Panc1 (cell line): ENCODE measurements around the gene TRIM56.

Experiments
- POLR2AphosphoS5 ChIP-seq: IDR thresholded peaks from 2 replicates; pipeline ENCODE4 v1.6.1; 2012; ENCODE audit warnings: mild to moderate bottlenecking, low read depth, low read length, moderate library complexity
- REST ChIP-seq, 2 experiments: IDR thresholded peaks; 2 replicates each; pipeline ENCODE4 v1.6.1; 2011 to 2012; ENCODE audit warnings: low read depth in 2 of 2, control low read depth in 1 of 2, low read length in 1 of 2, mild to moderate bottlenecking in 1 of 2, moderate library complexity in 1 of 2; ENCODE audit not compliant: insufficient read depth in 1 of 2
- SIN3A ChIP-seq: IDR thresholded peaks from 2 replicates; pipeline ENCODE4 v1.6.1; 2012; ENCODE audit warnings: low read depth, mild to moderate bottlenecking, low read length, moderate library complexity, borderline replicate concordance; ENCODE audit not compliant: insufficient read depth
- TCF7L2 ChIP-seq: IDR thresholded peaks from 2 replicates; pipeline ENCODE4 v1.6.1; 2011; ENCODE audit warnings: mild to moderate bottlenecking, low read depth, low read length, inconsistent platforms
- TF ChIP-seq, protein P1 (sequence below): fragments of 450-650 bp; IDR thresholded peaks from 2 replicates; pipeline ENCODE4 v1.5.1; 2017; ENCODE audit warnings: mild to moderate bottlenecking

DNA sequence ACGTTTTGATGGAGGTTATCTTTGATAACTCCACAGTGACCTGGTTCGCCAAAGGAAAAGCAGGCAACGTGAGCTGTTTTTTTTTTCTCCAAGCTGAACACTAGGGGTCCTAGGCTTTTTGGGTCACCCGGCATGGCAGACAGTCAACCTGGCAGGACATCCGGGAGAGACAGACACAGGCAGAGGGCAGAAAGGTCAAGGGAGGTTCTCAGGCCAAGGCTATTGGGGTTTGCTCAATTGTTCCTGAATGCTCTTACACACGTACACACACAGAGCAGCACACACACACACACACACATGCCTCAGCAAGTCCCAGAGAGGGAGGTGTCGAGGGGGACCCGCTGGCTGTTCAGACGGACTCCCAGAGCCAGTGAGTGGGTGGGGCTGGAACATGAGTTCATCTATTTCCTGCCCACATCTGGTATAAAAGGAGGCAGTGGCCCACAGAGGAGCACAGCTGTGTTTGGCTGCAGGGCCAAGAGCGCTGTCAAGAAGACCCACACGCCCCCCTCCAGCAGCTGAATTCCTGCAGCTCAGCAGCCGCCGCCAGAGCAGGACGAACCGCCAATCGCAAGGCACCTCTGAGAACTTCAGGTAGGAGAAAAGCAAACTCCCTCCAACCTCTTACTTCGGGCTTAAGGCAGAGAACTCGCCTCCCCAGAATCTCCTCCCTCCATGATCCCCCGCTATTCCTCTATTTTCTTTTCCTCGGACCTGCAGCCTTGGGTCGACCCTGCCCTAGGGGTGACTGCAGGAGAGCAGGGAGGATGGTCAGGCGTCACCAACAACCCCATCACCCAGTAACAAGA lies 41.6 kb downstream of the TRIM56 start, which contains the start of gene SERPINE1:
- TF ChIP-seq, protein P1, sequence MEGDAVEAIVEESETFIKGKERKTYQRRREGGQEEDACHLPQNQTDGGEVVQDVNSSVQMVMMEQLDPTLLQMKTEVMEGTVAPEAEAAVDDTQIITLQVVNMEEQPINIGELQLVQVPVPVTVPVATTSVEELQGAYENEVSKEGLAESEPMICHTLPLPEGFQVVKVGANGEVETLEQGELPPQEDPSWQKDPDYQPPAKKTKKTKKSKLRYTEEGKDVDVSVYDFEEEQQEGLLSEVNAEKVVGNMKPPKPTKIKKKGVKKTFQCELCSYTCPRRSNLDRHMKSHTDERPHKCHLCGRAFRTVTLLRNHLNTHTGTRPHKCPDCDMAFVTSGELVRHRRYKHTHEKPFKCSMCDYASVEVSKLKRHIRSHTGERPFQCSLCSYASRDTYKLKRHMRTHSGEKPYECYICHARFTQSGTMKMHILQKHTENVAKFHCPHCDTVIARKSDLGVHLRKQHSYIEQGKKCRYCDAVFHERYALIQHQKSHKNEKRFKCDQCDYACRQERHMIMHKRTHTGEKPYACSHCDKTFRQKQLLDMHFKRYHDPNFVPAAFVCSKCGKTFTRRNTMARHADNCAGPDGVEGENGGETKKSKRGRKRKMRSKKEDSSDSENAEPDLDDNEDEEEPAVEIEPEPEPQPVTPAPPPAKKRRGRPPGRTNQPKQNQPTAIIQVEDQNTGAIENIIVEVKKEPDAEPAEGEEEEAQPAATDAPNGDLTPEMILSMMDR, result no peak
- TF ChIP-seq REST (IDR thresholded peaks at IDR 0.05; ENCODE audit: insufficient read depth in 1 of 2, low read depth in 2 of 2, low read length in 1 of 2) (no peak), POLR2AphosphoS5 (peak; percentile 92), SIN3A (peak; percentile 98), TCF7L2 (no peak)
